Inflammatory macrophage treated with lipopolysaccharide for 1 hour (primary cell): ENCODE results near the gene PCSK1.
"Not testable (repeated sequence)": the region's sequence is repeated elsewhere in the genome, so short reads cannot be mapped to it uniquely, and the experiment has no call there.

Source experiments
- DNase-seq, 2 donors: peaks; one replicate each; pipeline ENCODE4 v3.0.0-alpha.2; 2020 to 2022

Gene PCSK1

GRCh38 chr5:96425443-96425842 is 7.6 kb downstream of the PCSK1 start:
- DNase-seq = no peak

GRCh38 chr5:96415897-96416296 is 17.2 kb downstream of the PCSK1 start:
- no peak for DNase-seq

GRCh38 chr5:96412868-96413449 is 20.1 kb downstream of the PCSK1 start:
- no peak for DNase-seq

GRCh38 chr5:96410013-96410412 is 23.0 kb downstream of the PCSK1 start:
- DNase-seq = no peak

GRCh38 chr5:96408841-96409538 is 24.1 kb downstream of the PCSK1 start:
- DNase-seq = no peak

- DNase-seq = peak; percentile 9 to 37
Observed at GRCh38 chr5:96408210-96408777, 24.8 kb downstream of the PCSK1 start.

- DNase-seq = no peak
Observed at GRCh38 chr5:96407436-96407835, 25.6 kb downstream of the PCSK1 start.

- DNase-seq = no peak
Observed at GRCh38 chr5:96404191-96404867, 28.7 kb downstream of the PCSK1 start.

- no peak for DNase-seq
Observed at GRCh38 chr5:96402500-96402899, 30.5 kb downstream of the PCSK1 start.

- DNase-seq = no peak
Observed at GRCh38 chr5:96396878-96397277, 36.2 kb downstream of the PCSK1 start.

GRCh38 chr5:96395295-96395694 is 37.8 kb downstream of the PCSK1 start:
- DNase-seq = not testable (repeated sequence)

GRCh38 chr5:96391921-96392320 is 41.1 kb downstream of the PCSK1 start:
- DNase-seq = no peak

GRCh38 chr5:96388176-96388575 is 44.9 kb downstream of the PCSK1 start:
- no peak for DNase-seq

- DNase-seq = no peak
Observed at GRCh38 chr5:96387616-96388015, 45.4 kb downstream of the PCSK1 start.

- no peak for DNase-seq
Observed at GRCh38 chr5:96385538-96385937, 47.5 kb downstream of the PCSK1 start.

- DNase-seq = no peak
Observed at GRCh38 chr5:96384353-96384752, 48.7 kb downstream of the PCSK1 start.

- DNase-seq = no peak
Observed at GRCh38 chr5:96381526-96381925, 51.5 kb downstream of the PCSK1 start.

- DNase-seq = no peak
Observed at GRCh38 chr5:96379896-96380295, 53.2 kb downstream of the PCSK1 start.

GRCh38 chr5:96377597-96377996 is 55.5 kb downstream of the PCSK1 start:
- no peak for DNase-seq

- no peak for DNase-seq
Observed at GRCh38 chr5:96377167-96377566, 55.9 kb downstream of the PCSK1 start.

GRCh38 chr5:96374653-96375052 is 58.4 kb downstream of the PCSK1 start:
- DNase-seq = no peak

GRCh38 chr5:96373381-96373733 is 59.7 kb downstream of the PCSK1 start:
- no peak for DNase-seq

GRCh38 chr5:96372726-96373380 is 60.2 kb downstream of the PCSK1 start:
- DNase-seq = no peak

GRCh38 chr5:96370976-96371375 is 62.1 kb downstream of the PCSK1 start:
- DNase-seq = no peak
